GM19023 (cell line): ENCODE results near the gene RAB3IL1.
"Not testable (repeated sequence)": the region's sequence is repeated elsewhere in the genome, so short reads cannot be mapped to it uniquely, and the experiment has no call there.

ENCODE experiments used
- ATAC-seq: cut with Tn5 transposase; IDR thresholded peaks from one replicate; pipeline ENCODE4 v1.9.1; 2021; ENCODE audit warnings: mild to moderate bottlenecking, moderate library complexity; ENCODE audit not compliant: unreplicated experiment

RAB3IL1 gene

DNA sequence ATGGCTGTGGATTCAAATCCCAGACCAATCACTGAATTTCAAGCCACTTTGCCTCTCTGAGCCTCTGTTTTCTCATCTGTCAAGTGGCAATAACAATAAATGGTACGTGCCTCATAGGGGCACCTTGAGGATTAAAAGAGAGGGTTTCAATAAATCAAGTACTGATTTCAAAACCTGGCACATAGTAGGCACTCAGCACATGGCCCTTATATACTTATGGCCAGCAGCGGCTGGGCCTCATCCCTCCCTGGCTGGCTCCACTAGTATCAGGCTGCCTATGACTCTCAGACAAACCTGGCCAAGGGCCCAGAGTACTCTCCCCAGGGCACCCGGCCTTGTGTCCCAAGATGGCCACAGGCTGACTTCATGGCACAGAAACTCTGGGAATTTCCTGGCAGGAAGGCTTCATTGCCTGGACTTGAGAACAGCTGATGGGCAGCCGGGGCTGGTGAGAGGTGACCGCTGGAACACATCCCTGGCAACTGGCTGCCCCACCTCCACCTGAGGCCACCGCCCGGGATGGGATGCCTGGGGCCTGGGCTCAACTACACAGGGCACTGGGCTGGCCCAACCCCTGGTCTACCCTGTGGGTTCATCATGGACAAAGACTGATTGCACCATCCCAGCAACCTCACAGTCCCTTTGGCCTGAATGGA lies 29.4 kb downstream of the RAB3IL1 start:
- no peak for ATAC-seq

DNA sequence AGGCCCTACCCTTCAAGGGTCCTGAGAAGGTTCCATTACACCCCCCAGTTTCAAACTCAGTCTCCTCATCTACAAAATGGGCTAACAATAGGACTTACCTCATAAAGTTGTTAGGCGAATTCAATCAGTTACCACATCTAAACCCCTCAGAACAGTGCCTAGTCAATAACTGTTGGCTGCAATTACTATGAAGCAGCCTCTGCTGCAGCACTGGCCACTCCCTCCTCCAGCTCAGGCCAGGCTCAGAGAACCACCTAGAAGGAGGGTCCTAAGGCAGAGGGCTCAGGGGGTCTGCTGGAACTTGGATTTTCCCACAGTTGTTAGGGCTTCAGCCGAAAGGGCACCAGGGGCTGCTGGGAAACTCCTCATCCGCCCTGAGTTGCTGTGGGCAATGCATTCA lies 30.7 kb downstream of the RAB3IL1 start:
- ATAC-seq: no peak

DNA sequence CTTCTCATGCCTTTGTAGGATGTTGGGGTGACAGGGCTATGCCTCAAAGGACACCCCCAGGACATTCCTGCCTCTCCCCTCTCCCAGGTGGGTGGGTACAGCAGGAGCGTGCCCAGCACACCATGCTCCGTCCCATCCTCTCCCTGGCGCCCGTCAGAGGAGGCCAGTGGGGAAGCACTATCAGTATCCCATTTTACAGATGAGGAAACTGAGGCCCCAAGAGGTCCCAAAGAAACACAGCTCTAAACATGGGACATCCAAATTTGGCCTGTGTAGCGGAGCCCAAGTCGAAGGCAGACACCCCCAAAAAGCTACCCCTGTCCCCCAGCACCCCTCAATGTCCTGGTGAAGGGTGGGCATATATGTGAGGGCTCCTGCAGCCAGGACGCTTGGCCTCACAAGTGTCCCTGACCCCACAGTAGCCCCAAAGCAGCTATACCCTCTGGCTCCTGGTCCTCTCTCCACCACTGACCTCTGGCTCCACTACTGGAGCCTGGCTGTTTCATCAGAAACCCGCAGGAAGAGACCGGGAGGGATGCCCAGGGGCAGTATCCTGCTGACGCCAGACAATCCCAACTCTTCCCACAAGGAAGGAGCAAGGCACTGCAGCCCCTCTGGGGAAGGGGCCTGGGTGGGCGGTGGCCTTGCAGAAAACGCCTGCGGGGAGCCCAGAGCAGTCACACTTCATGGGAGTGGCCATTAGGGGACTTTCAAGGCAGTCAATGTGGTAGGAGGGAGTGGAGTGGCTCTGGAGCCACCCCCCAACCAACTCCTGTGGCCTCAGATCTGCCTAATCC lies 31.4 kb downstream of the RAB3IL1 start:
- no peak for ATAC-seq

DNA sequence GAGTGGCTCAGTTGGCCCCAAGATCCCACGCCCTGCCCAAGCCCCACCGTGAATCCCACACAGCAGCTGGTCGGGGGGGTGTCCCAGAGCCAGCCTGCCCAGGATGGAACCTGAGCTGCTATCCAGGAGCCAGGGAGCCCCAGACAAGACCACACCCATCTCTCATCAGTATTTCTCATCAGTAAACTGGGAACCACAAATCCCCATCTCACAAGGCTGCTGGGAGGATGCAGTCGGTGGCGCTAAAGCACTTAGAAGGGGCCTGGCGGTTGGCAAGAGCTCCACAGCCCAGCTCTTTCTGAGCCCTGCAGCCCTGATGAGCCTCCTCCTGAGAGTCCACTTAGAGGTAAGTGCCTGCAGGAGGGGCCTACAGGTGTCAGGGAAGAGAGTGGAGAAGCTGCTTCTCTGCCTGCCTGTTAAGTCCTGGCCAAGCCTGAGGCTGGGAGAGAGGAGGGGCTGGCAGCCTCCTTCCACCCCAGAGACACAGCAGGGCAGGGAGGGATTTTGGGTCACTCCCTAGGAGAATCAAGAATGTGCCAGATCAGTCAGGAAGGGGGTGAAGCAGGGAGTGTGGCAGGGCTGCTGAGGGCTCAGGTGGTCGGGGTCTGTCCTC lies 32.1 kb downstream of the RAB3IL1 start:
- no peak for ATAC-seq

DNA sequence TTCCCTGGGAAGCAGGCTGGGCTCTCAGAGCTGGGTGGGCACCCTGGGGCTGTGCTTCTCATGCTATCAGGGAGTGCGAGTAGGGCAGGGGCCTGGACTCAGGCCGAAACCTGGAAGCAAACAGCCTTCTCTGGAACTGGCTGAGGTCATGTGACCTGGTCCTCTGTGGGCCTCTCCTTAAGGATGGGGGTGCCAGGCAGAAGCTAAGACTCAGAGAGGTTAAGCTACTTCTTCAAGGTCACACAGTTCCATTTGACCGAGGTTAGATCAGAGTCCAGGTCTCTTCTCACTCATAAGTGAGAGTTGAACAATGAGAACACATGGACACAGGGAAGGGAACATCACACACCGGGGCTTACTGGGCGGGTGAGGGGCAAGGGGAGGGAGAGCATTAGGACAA lies 33.4 kb downstream of the RAB3IL1 start:
- no peak for ATAC-seq

DNA sequence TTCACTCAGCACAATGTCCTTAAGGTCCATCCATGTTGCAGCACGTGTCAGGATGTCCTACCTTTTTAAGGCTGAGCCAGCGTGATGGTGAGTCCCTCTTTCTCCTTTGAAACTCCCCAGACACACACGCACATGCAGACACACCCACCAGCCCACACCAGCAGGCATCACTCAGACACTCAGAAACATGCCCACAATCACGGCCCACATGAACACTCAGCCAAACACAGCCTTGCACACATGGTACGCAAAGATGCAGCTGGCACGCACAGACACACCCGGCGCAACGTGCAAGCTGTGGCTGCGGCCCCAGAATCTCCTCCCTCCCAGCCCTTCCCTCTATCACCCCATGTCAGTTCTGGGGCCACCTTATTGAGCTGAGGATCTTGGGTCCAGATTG lies 34.0 kb downstream of the RAB3IL1 start:
- ATAC-seq: no peak

DNA sequence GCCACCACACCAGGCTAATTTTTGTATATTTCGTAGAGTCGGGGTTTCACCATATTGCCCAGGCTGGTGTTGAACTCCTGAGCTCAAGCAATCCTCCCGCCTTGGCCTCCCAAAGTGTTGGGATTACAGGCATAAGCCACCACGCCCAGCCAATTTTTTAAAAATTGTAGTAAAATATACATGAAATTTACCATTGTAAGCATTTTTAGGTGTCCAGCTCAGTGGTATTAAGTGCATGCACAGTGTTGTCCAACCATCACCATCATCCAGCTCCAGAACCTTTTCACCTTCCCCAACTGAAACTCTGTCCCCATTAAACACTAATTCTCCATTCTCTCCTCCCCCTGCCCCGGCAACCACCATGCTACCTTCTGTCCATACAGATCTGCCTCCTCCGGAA lies 34.5 kb downstream of the RAB3IL1 start:
- no peak for ATAC-seq

DNA sequence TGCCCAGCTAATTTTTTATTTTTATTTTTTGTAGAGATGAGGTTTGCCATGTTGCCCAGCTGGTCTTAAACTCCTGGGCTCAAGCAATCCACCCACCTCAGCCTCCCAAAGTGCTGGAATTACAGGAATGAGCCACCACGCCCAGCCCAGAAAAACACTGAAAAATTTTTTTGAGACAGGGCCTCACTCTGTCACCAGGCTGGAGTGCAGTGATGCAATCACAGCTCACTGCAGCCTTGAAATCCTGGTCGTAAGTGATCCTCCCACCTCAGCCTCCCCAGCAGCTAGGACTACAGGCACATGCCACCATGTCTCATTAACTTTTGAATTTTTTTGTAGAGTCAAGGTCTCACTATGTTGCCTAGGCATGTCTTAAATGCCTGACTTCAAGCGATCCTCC lies 35.1 kb downstream of the RAB3IL1 start:
- ATAC-seq: not testable (repeated sequence)

DNA sequence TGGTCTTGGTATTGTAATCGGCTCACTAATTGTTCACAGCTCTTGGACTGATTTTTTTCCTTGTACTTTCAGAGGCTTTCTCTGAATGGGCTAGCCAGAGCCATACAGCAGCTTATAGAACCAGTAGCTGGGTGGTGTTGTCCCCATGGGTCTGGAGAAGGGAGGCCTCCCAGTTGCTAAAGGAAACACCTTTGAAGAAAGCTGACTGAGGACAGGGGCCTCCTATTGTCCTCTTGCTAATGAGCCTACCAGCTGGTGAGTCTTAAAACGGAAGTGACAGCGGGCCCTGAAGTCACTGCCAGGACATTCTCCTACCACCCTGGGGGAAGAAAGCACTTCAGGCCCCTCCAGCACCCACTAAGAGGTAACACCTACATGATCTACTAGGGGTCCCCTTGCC lies 36.0 kb downstream of the RAB3IL1 start:
- no peak for ATAC-seq

DNA sequence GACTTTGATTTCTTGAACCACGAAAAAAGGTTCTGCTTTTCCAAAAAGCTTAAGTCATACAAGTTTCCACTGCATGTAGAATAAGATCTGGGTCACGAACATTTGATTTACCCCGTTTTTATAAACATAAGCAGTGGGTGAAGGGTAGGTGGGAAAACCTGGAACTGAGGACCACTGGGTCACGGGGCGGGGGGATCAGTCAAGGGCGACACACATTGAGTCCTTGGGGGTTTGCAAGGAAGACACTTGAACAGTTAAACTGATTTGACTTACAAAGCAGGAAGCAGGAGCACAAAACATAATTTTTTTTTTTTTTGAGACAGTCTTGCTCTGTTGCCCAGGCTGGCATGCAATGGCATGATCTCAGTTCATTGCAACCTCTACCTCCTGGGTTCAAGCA lies 36.9 kb downstream of the RAB3IL1 start:
- no peak for ATAC-seq

DNA sequence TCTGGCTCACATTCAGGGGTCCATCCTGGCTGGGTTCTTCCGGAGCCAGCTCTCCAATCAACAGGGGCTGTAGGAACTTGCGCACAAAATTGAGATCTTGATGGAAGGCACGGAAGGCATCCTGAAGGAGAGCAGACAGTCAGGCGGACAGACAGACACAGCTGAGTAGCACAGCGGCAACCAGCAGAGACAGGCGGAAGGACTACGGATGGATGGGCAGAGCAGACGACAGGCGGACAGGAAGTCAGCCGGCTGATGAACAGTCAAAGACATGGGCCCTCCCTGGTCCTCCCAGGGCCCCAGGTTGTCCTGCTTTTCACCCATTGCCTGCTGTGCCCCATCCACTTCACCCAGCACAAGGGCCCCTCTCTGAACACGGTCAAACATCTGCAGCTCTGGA lies 37.3 kb downstream of the RAB3IL1 start:
- no peak for ATAC-seq

DNA sequence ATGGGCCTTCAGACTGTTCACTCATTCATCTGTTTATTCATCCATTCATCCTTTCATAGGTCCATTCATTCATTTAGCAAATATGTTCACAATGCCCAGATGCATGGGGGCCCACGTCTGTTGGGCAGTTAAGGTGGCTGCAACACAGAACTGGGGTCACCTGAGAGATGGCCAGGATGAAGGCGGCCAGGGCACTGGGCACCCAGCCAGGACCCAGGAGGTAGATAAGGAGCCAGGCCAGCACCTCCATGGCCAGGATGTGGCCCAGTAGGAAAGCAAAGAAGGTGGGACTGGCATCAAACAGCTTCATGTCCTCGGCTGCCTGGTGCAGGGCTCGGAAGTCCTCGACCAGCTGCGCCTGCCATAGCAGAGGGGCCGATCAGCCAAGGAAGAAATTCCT lies 38.2 kb downstream of the RAB3IL1 start:
- ATAC-seq: no peak

DNA sequence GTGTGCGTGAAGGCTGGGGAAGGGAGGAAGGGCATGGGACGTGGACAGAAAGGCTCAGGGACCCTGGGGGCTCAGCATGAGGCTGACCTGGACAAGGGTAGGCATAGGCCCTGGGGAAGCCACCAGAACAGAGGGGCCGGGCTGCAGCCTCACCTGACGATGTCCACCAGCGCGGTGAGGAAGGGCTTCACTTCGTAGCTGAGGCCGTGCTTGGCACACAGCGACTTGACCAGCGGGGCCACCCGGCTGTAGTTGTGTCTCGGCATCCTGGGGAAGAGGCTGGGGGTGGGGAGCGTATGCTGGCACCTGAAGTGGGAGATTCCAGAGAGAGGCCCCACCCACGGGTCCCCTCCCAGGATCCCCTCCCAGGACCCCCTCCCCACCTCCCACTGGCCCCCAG lies 41.7 kb downstream of the RAB3IL1 start:
- no peak for ATAC-seq

DNA sequence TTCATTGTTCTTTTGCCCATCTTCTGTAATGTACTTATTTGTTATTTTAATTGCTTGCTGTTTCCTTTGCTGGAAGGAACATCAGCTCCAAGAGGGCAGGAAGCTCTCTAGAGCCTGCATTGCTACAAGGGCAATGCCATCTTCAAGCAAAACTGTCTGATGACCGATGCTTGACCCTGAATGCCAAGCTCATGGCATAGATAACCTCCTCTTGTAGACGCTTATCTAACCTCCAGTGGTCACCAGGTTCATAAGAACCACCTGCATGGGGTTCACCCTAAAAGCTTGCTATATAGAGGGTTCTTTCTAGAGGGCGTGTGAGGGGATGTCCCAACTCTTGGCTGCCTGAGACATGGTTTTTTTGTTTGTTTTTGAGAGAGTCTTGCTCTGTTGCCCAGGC lies 42.5 kb downstream of the RAB3IL1 start:
- no peak for ATAC-seq

DNA sequence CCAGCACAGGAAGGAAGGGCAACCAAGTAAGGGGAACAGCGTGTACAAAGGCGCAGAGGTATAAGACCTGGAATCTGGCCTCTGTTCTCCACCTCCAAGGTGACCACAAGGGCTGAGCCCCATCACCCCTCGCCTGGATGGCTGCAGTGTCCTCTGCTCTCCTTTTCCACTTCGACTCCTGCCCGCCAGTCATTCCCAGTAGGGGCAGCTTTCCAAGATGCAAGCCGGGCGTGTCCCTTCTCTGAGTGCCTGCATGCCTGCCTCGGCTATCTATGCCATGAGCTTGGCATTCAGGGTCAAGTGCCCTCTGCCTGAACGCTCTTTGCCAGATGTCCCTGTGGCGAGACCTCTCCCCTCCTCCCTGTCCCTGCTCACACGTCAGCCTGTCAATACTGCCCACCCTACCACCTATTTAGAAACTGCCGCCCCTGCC lies 43.0 kb downstream of the RAB3IL1 start:
- no peak for ATAC-seq

DNA sequence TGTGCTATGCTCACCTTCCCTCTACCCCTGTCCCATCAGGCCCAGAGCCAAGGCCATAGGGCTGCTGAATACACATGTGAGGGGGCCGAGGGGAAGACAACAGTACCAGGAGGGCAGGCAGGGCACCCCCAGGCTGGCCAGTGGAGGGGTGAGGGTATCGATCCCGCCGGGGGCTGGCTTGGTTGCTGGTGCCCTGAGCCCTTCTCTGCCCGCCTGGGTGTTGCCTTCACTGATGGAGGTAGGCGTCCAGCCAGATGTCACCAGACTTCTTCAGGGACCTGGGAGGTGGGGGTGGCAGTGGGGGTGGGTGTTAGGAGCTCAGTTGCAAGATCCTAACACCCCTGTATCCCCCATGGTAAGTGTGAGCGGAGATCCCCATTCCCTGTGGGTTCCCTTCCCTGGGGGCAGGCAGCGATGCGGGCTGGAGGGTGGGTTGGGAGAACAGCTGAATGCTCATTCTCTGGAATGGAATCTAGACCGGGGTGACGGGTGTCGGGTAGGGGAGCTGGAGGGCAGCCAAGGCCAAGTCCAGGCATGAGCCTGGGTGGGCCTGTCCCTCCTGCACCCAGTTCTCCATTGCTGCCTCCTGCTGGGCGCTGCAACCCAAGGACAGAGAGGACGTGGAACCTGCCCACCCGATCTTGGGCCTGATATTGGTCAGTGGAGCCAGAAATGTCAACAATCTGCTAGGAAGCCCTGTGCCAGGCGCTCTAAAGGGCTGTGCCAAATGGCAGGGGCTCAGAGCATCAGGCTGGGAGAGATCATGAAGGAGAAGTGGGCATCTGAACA lies 43.6 kb downstream of the RAB3IL1 start:
- no peak for ATAC-seq

DNA sequence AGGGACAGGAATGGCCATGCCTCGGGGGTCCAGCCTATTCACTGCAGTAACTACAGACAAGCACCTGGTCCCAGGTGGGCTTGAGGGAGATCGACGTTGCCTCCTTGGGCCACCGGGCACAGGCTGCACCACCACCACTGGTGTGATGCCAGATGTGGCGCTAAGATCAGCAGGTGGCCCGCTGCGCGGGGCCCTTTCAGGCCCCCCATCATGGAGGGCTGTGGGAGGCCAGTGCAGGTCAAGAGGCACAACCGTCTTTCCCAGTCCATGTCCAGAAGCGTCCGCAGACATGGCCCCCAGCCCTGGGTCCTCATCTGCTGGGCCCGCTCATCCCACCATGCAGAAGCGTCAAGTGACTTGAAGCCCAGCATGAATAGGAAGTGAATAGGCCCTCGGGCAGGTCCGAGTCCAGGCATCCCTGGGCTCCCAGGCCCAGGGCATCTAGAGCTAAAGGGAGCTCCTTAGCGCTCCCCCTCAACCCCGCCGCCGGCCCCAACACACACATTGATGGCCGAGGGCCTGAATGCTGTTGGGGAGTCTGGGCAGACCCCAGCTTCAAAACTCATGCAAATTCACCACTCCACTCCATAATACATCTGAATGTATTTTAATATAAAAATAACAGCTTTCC lies 44.3 kb downstream of the RAB3IL1 start:
- ATAC-seq: no peak

DNA sequence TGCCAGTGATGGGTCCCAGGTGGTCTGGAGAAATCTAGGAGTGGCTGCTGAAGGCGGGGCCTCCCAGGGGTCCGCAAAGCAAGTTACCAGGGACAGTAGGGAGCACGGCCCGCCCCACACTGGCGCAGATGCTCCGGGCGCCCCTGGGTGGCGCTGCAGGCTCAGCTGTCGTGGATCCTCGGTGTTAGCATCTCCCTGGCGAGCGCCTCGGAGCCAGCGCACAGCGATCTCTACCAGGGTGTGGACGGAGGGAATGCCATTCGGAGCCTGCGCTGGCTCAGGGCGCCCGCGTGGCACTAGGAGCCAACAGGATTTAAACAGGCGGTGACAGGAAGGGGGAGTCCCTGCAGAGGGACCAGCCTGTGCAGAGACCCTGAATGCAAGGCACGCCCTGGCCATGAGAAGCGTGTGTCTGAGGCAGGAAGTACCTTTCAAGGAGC lies 46.2 kb downstream of the RAB3IL1 start:
- ATAC-seq: peak; percentile 74

DNA sequence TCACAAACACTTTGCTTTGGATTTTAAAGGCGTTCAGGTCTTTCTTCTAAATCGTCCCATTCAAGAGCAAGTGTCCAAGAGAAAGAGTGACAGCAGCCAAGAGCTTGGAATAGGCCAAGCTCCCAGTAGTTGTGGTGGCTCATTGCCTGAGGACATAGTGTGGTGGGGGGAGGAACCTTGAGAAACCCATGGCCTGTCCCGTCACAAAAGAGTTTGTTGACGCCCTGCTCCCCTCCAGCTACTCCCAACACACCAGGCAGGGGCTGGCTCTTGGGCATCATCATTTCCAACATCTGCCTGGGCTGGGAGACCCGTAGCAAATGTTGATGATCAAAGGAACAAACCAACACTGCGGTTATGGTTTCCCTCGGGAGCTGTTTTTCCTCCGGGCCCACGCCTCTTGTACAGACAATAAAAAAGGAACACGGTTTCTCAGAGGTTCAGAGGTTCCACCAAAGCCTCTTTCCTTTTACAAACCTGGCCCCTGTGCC lies 46.8 kb downstream of the RAB3IL1 start:
- ATAC-seq: no peak

DNA sequence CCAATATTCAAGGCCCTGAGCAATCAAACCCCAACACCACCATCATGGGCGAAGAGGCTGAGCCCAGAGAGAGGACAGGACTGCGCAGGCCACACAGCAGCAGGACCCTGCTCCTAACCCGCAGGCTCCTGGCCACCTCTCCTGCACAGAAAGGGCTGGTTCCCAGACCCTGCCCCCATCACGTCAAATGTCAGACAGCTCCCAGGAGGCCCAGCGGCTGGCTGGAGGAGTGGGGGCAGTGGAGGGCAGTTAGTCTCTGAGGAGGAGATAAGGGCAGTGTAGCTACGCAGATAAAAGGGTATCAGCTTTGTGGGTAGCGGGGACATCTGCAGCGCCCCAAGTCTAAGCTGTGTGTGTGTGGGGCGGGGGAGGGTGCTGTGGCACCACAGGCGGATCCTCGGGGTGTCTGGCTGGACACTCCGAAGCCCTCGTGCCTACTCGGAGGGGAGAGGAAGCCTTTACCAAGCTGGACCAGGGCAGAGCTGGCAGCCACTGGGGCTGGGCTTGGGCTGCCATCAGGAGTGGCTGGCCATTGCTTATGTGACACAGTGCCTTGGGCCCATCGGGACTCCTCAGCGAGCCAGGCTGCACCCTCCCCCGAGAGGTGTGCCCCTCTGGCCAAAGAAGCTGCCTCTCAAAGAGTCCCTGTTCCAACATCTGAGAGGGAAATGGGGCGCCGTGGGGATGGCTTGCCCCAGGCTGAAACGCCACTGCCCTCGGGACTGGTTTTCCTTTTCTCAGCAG lies 47.5 kb downstream of the RAB3IL1 start:
- ATAC-seq: no peak
